GM03348 (cell line): ENCODE data around the gene DHX35.
A peak's percentile ranks its signal among the peaks of the same experiment; 100 is the strongest.

ENCODE experiments used
- DNase-seq: peaks from one replicate; pipeline ENCODE4 v3.0.0; 2012; ENCODE audit warnings: low spot score

Gene DHX35

DNA sequence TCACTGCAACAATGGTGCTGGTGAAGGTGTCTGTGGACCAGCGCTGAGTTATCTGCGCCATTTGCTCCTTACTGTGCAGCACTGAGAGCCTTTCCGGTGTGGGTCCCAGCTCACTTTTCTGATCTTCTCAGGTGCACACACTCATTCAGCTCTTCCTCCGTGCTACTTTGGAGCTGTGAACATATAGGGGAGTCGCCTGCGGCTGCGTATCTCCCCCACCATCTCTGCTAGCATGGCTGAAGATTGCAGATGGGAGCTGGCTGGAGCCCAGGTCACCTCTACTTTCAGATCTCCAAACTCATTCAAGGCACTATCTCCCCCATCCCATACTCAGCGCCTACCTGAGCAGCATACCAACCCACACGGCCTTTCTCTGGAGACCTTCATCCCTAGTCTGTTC is 96.9 kb downstream of the DHX35 start:
- no peak for DNase-seq

GRCh38 chr20:39066471-39067242 is 104.5 kb downstream of the DHX35 start:
- DNase-seq = no peak

DNA sequence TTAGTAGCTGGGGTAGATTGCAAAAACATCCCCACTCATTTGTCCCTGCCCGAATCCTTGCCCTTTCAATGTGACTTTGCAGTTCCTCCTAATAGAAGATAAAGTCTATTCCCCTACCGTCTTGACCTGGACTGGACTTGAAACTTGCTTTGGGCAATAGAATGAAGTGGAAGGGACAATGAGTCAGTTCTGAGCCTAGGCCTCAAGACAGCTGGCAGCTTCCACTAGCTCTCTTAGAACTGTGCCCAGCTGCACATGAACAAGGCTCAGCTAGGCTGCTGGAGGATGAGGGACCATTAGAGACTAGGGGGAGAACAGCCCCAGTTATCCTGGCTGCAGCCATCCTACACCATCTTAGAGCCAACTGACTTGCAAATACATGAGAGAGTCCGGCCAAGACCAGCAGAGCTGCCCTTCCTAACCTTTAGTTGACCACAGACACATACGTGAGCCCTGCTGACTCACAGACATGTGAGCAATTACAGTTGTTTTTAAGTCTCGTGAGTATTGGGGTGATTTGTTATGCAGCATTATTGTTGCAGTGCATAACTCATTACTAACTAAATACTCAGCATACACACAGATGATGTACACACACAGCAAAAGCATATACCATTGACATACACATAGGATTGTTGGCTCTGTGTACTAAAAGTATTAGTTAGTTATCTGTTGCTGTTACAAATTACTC is 105.5 kb downstream of the DHX35 start:
- DNase-seq = no peak

DNA sequence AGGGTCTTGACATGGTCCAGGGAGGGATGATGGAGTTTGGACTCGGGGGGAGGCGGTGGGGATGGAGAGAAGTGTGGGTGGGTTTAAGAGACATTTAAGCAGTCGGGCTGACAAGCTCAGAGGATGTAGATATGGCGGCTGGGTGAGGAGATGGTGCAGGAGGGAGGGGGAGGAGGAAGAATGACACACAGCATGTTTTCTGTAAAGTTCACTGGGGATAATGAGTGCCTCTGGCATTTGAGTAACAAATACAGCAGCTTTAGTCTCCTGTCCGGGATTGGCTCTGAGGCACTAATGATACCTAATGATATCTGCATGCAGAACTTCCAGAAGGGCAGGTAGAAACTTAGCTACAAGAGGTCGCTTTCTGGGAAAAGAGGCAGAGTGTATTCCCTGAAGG is 107.8 kb downstream of the DHX35 start:
- peak; percentile 25 for DNase-seq

GRCh38 chr20:39070484-39071231 is 108.5 kb downstream of the DHX35 start:
- peak; percentile 86 for DNase-seq

GRCh38 chr20:39072132-39072531 is 110.0 kb downstream of the DHX35 start:
- DNase-seq = no peak

GRCh38 chr20:39072653-39073052 is 110.5 kb downstream of the DHX35 start:
- DNase-seq = no peak

GRCh38 chr20:39075731-39076130 is 113.6 kb downstream of the DHX35 start:
- no peak for DNase-seq

- DNase-seq = no peak
Measured at GRCh38 chr20:39076958-39077357, 114.8 kb downstream of the DHX35 start.

GRCh38 chr20:39080326-39080725 is 118.2 kb downstream of the DHX35 start:
- DNase-seq = no peak

GRCh38 chr20:39081255-39081654 is 119.1 kb downstream of the DHX35 start:
- DNase-seq = peak; percentile 91

- DNase-seq = no peak
Measured at GRCh38 chr20:39082622-39083398, 120.7 kb downstream of the DHX35 start.

DNA sequence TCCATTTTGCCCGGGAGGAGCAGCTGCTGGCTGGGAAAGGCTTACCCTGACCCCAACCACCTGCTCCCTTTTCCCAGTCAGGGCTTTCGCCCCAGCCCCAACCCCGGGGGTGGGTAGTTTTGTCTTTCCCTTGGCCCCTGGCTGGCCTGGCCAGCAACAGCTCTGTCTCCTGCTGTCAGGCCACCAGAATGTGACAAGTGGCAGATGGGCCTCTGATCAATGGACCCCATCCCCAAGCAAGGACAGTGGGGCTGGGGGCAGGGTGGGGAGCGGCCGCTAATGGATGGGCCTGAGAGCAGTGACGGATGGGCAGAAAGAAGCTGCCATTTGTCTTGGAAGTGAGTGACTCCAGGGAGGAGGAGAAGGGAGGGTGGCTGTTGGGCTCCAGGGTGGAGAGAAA is 121.6 kb downstream of the DHX35 start:
- no peak for DNase-seq

DNA sequence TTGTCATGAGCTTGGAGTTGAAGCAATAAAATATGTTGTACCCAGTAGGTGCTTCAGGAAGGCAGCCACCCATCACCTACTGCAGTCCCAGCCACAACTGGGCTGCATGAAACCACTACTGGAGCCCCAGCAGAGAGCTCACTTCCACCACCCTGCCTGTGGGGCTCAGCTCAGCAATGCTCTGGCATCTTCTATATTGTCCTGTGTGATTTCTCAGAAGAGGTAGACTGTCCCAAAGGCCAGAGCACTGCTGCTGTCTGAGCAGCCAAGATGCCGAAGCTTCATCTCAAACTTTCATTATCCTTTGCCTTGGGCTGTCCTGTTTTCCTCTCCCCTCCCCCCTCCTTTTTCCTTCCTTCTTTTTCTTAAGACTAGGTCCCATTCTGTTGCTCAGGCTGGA is 126.9 kb downstream of the DHX35 start:
- no peak for DNase-seq
